GM21447 (cell line): ENCODE measurements around the gene EP300.
A peak's percentile ranks its signal among the peaks of the same experiment; 100 is the strongest.
"Not testable (repeated sequence)": the region's sequence is repeated elsewhere in the genome, so short reads cannot be mapped to it uniquely, and the experiment has no call there.

Experiments used
- ATAC-seq: cut with Tn5 transposase; IDR thresholded peaks from one replicate; pipeline ENCODE4 v1.9.1; 2021; ENCODE audit not compliant: unreplicated experiment

EP300 gene

DNA sequence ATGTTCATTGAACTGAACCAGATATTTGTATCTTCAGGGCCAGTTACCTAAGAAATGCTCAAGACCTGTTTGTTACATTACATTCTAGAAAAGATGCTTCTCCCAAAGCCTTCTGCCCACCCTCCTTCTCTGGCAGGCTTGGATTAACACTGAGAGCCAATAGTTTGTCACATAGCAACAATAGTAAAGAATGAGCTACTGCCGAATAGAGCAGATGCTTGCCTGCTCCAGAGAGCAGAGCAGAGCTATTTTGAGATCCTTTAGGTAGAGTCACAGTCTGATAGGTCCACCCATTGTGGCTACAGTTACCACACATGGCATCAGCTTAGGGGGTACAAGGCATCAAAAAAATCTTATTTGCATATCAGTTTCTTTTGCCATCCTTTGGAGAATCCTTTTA lies 13.5 kb upstream of the EP300 start:
- ATAC-seq, result no peak

- ATAC-seq, result no peak
Measured at GRCh38 chr22:41085842-41086241, 6.5 kb upstream of the EP300 start.

DNA sequence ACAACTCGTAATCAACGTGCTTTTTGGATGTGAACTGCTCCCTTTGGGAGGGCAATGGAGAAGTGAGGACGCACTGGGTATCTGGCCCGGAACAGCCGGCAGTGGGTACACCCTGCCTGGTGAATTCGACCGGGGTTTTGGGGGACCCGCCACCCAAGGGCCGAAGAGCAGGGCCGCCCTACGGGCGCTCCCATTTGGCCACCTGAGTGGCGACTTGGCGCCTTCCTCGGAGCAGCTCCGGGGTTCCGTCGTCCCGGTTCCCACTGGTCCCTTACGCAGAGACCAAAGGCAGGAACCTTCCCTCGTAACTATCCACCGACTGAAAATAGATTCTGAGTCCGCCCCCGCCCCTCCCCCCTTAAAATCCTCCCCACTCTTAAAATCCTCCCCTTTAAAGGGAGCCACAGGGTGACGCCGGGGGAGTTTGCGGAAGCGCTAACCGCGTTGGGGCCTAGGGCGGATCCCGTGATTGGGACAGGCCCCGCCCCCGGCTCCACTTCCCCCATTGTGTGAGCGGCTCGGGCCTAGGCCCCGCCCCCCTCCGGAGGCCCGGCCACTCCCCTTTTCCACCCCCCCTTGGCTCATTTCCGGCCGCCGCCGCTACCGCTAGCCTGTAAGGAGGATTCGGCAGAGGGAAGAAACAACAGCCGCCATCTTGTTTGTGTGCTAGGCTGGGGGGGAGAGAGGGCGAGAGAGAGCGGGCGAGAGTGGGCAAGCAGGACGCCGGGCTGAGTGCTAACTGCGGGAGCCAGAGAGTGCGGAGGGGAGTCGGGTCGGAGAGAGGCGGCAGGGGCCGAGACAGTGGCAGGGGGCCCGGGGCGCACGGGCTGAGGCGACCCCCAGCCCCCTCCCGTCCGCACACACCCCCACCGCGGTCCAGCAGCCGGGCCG lies 1.0 kb upstream of the EP300 start:
- peak; percentile 64 for ATAC-seq

DNA sequence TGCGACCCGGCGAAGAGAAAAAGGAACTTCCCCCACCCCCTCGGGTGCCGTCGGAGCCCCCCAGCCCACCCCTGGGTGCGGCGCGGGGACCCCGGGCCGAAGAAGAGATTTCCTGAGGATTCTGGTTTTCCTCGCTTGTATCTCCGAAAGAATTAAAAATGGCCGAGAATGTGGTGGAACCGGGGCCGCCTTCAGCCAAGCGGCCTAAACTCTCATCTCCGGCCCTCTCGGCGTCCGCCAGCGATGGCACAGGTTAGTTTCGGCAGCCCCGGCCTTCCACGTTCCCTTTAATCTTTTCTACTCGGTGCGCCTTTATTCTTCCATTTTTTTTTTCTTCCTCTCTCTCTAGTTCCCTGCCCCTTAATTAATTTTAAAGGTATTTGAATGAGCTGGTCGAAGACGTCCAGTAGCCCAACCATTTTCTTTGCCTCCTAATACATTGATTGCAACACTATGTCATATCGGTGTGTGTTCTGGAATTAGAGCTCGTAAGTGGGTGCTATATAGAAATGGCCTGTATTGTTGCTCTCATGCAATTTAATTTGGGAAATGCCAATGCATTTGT lies 537 bp downstream of the EP300 start:
- ATAC-seq, result no peak

GRCh38 chr22:41094041-41094593 lies 1.7 kb downstream of the EP300 start:
- no peak for ATAC-seq

- ATAC-seq, result no peak
Measured at GRCh38 chr22:41096391-41096790, 4.0 kb downstream of the EP300 start.

DNA sequence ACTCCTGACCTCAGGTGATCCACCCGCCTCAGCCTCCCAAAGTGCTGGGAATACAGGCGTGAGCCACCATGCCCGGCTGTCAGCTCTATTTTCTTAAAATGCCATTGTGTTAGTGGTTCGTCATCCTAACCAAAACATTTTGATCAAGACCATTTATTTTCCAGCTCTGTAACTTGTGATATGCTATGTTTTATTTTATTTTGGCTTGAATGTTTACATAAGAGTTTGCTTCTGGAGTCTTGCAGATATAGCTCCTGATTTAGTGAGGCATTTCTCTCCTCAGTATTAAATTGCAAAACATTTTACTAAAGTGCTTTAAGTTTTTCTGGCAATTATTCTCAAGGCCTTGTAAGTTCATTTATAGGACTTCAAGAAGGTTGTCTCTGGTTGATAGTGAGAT lies 4.4 kb downstream of the EP300 start:
- ATAC-seq, result no peak

DNA sequence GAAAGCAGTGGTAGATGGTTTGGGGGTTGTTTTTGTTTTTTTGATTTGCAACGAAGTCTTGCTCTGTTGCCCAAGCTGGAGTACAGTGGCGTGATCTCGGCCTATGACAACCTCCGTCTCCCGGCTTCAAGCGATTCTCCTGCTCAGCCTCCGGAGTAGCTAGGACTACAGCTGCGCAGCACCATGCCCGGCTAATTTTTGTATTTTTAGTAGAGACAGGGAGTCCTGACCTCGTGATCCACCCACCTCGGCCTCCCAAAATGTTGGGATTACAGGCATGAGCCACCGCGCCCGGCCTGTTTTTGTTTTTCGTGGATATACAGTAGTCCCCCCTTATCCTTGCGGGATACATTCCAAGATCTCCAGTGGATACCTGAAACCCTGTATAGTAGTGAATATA lies 6.6 kb downstream of the EP300 start:
- ATAC-seq, result no peak

- no peak for ATAC-seq
Measured at GRCh38 chr22:41106122-41106968, 14.0 kb downstream of the EP300 start.

DNA sequence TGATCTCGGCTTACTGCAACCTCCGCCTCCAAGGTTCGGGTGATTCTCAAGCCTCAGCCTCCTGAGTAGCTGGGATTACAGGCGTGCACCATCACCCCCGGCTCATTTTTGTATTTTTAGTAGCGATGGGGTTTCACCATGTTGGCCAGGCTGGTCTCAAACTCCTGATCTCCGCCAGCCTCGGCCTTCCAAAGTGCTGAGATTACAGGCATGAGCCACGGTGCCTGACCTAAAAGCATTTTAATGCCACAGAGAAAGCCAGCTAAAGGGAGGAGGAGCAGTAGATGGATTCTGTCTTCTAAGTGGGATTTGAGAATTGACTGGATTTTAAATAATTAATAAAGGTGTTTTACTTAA lies 14.6 kb downstream of the EP300 start:
- ATAC-seq, result not testable (repeated sequence)

GRCh38 chr22:41110968-41111367 lies 18.6 kb downstream of the EP300 start:
- ATAC-seq, result no peak

DNA sequence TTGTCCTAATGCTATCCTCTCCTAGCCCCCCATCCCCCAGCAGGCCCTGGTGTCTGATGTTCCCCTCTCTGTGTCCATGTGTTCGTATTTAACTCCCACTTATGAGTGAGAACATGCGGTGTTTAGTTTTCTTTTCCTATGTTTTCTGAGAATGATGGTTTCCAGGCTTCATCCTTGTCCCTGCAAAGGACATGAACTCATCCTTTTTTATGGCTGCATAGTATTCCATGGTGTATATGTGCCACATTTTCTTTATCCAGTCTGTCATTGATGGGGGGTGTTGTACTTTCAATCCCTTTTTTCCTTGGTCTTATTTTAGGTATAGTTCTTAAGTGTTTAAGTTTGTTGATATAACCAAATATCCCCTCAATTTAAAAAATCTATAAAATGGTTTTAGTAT lies 23.9 kb downstream of the EP300 start:
- ATAC-seq, result no peak

DNA sequence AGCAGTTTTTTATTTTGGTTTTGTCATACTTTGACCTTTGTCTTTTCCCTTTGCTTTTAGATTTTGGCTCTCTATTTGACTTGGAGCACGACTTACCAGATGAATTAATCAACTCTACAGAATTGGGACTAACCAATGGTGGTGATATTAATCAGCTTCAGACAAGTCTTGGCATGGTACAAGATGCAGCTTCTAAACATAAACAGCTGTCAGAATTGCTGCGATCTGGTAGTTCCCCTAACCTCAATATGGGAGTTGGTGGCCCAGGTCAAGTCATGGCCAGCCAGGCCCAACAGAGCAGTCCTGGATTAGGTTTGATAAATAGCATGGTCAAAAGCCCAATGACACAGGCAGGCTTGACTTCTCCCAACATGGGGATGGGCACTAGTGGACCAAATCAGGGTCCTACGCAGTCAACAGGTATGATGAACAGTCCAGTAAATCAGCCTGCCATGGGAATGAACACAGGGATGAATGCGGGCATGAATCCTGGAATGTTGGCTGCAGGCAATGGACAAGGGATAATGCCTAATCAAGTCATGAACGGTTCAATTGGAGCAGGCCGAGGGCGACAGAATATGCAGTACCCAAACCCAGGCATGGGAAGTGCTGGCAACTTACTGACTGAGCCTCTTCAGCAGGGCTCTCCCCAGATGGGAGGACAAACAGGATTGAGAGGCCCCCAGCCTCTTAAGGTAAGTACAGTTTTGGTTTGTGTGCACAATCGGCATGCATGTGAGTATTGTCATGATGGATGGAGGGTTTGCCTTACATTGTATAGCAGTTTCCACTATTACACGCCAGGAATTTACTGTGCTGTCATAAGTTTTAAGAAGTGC lies 25.0 kb downstream of the EP300 start:
- no peak for ATAC-seq

GRCh38 chr22:41123151-41123550 lies 30.8 kb downstream of the EP300 start:
- no peak for ATAC-seq

GRCh38 chr22:41124086-41124485 lies 31.7 kb downstream of the EP300 start:
- ATAC-seq, result no peak

- ATAC-seq, result no peak
Measured at GRCh38 chr22:41127451-41127850, 35.1 kb downstream of the EP300 start.

GRCh38 chr22:41128606-41129005 lies 36.2 kb downstream of the EP300 start:
- no peak for ATAC-seq

DNA sequence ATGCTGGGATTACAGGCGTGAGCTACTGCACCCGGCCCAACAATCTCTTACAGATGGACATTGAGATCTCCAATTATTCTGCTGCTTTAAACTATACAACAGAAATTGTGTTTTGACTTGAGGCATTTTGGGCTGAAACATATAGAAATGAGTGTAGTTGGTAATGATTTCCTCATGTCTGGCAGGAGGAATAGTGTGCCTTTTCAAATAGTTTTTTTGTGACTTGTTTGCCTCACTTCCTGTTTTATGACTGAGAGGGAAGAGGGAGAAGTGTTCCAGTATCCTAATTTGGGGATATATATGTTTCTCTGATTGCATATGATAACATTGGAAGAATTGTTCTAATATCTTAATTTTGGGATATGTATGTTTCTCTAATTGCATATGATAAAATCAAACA lies 40.2 kb downstream of the EP300 start:
- no peak for ATAC-seq

- no peak for ATAC-seq
Measured at GRCh38 chr22:41140365-41140957, 48.1 kb downstream of the EP300 start.

GRCh38 chr22:41145921-41146320 lies 53.5 kb downstream of the EP300 start:
- ATAC-seq, result not testable (repeated sequence)
